Tibial nerve (tissue), 4 donors: Measurements from ENCODE around the gene ACP4. TPM values are rescaled to one million over a fixed set of nuclear protein-coding genes. Genes with fewer than 3 reads are reported as not detected.

Experiments used
- DNase-seq, 2 donors: peaks; one replicate each; pipeline ENCODE4 v3.0.0-alpha.2; 2019; ENCODE audit warnings: low spot score in 2 of 2
- H3K27ac ChIP-seq, 4 donors: fragments of 200-600 bp; sonication (generic) in 3 of 4; one replicate each; pipeline ENCODE4 v1.5.1; 2017 to 2019; ENCODE audit warnings: mild to moderate bottlenecking in 1 of 4
- H3K27me3 ChIP-seq, 2 donors: fragments of 200-600 bp; sonication (generic) in 1 of 2; one replicate each; pipeline versions ENCODE4 v1.5.1 to v1.6.0; 2017 to 2019
- H3K36me3 ChIP-seq, 3 donors: fragments of 200-600 bp; sonication (generic); one replicate each; pipeline ENCODE4 v1.5.1; 2018 to 2019
- H3K4me1 ChIP-seq, 4 donors: fragments of 200-600 bp; sonication (generic) in 3 of 4; one replicate each; pipeline ENCODE4 v1.5.1; 2017 to 2019
- H3K4me3 ChIP-seq, 4 donors: fragments of 200-600 bp; sonication (generic) in 3 of 4; one replicate each; pipeline ENCODE4 v1.5.1; 2017 to 2019; ENCODE audit warnings: mild to moderate bottlenecking in 1 of 4, moderate library complexity in 1 of 4
- H3K9me3 ChIP-seq, 4 donors: fragments of 200-600 bp; sonication (generic) in 3 of 4; one replicate each; pipeline ENCODE4 v1.5.1; 2017 to 2019
- EP300 ChIP-seq, 2 donors: sonication (generic); formaldehyde crosslinking; IDR thresholded peaks; one replicate each; pipeline ENCODE4 v1.6.1; 2017; ENCODE audit warnings: antibody characterized with exemption in 2 of 2, mild to moderate bottlenecking in 1 of 2
- POLR2A ChIP-seq, 2 donors: fragments of 450-650 bp; IDR thresholded peaks; one replicate each; pipeline ENCODE4 v1.6.1; 2017; ENCODE audit warnings: antibody characterized with exemption in 2 of 2, mild to moderate bottlenecking in 2 of 2, moderate library complexity in 2 of 2
- WGBS, 2 donors: methylation state at CpG; one replicate each; pipeline ENCODE4 v1.1.5; 2018; 5-methylcytosine and 5-hydroxymethylcytosine counted together
- total RNA-seq, 4 donors: library from RNA; depleted of rRNA; stranded (reverse); fragments of >200 nt; gene quantifications; one replicate each; pipeline ENCODE4 v1.1.0, GENCODE V29; 2016
- TF ChIP-seq, protein P1 (sequence below), 5 experiments: fragments of 200-600 bp in 3 of 5; fragments of 450-650 bp in 2 of 5; sonication (generic) in 3 of 5; IDR thresholded peaks; one replicate each; pipeline ENCODE4 v1.5.1; 2016 to 2019; ENCODE audit warnings: antibody characterized with exemption in 5 of 5, mild to moderate bottlenecking in 3 of 5, moderate library complexity in 2 of 5

ACP4 gene
- total RNA-seq, 4 donors from 2014 or later, result not detected

DNA sequence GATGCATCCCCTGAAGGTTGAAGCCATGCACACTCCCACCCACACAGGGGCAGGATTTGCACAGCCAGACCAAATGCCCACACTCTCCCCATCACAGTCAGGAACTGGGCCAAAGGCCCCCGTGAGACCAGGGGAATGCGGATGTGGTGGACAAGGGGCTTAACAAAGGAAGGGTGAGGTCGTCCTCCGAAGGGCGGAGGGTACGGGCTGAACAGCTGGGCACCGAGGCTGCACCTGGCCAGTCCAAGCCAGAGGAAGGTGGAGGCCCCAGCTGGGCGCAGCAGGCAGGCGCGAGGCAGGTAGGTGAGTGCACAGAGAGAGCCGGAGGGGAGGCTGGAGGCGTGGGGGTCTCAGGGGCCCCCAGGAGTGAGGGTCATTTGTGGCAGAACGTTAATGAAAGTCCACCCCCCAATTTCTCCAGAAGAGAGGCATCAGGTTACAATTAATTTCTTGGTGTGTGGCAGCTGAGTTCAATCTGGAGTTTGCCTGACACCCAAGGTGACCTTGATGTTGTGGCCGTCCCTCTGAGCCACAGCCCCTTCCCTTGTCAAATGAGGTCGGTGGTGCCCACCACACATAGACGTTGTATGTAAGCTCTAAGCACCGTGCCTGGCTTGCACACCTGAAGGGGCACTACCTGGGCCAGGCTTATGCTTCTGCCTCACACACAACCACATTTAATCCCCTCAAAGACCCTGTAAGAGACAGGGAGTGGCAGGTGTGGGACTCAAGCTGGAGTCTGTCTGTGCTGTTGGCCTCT is 40.2 kb downstream of the ACP4 start:
- no peak for DNase-seq
- no peak overlapping the region for H3K4me3 ChIP-seq
- no peaks in the 10 kb centered on the region for H3K36me3 ChIP-seq
- WGBS, 2 donors, result 42 to 48% methylated on average over 17 of the region's 17 CpGs
- peaks cover 0 to 3% (median 1%) of the 10 kb centered on the region in 4 donors for H3K4me1 ChIP-seq
- H3K27me3 ChIP-seq, result peaks cover 2 to 21% of the 10 kb centered on the region in 2 donors
- no peak for TF ChIP-seq POLR2A (IDR thresholded peaks at IDR 0.05)
- TF ChIP-seq, protein P1, sequence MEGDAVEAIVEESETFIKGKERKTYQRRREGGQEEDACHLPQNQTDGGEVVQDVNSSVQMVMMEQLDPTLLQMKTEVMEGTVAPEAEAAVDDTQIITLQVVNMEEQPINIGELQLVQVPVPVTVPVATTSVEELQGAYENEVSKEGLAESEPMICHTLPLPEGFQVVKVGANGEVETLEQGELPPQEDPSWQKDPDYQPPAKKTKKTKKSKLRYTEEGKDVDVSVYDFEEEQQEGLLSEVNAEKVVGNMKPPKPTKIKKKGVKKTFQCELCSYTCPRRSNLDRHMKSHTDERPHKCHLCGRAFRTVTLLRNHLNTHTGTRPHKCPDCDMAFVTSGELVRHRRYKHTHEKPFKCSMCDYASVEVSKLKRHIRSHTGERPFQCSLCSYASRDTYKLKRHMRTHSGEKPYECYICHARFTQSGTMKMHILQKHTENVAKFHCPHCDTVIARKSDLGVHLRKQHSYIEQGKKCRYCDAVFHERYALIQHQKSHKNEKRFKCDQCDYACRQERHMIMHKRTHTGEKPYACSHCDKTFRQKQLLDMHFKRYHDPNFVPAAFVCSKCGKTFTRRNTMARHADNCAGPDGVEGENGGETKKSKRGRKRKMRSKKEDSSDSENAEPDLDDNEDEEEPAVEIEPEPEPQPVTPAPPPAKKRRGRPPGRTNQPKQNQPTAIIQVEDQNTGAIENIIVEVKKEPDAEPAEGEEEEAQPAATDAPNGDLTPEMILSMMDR (IDR thresholded peaks at IDR 0.05), result no peak
- no peak for TF ChIP-seq EP300 (IDR thresholded peaks at IDR 0.05)
- peaks cover 0 to 9% (median 0%) of the 10 kb centered on the region in 4 donors for H3K9me3 ChIP-seq
- no peak overlapping the region for H3K27ac ChIP-seq

DNA sequence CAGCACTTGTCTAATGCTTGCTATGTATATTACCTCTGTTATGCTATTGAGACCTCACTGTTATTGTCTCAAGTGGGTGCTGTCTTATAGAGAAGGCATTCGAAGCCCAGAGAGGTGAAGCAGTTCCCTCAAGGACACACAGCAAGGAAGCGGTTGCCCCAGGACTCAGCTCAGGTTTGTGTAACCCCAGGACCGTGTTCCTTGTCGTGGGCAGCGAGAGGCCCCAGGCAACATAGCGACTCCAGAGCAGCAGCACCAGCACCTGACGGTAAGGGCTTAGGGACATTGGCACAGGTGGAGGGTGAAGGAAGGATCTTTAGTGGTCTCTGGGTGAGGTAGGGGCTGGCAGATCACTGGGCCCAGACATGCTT is 40.8 kb downstream of the ACP4 start:
- whole genome bisulfite sequencing, 2 donors, result 69 to 81% methylated on average over 7 of the region's 7 CpGs
- Histone ChIP-seq H3K4me1 (peaks cover 0 to 9% (median 3%) of the 10 kb centered on the region in 4 donors), H3K4me3 (no peak overlapping the region), H3K27ac (no peak overlapping the region), H3K36me3 (no peaks in the 10 kb centered on the region), H3K27me3 (peaks cover 2 to 25% of the 10 kb centered on the region in 2 donors), H3K9me3 (peaks cover 0 to 9% (median 0%) of the 10 kb centered on the region in 4 donors)
- TF ChIP-seq, protein P1 (IDR thresholded peaks at IDR 0.05), result no peak
- TF ChIP-seq EP300 (IDR thresholded peaks at IDR 0.05) (no peak), POLR2A (IDR thresholded peaks at IDR 0.05) (no peak)
- DNase-seq, result no peak

DNA sequence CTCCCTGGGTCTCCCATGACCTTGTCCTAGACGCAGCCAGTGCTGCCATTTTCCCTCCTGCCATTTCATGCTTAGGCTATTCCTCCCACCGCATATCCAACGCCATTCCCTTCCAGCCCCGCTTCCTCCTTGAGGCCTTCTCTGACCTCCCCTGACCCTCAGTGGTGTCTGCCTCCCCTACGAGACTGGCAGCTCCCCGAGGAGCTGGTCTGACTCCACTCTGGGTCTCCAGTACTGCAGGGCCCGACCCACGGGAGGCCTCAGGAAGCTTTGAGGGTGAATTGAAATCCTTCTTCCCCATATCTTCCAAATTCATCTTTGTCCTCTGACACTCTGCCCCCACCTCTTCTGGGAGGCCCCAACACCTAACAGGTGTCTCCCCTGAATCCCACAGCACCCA is 42.5 kb downstream of the ACP4 start:
- Histone ChIP-seq H3K4me3 (no peak overlapping the region), H3K9me3 (no peaks in the 10 kb centered on the region), H3K27me3 (peaks cover 2 to 39% of the 10 kb centered on the region in 2 donors), H3K36me3 (no peaks in the 10 kb centered on the region), H3K27ac (no peak overlapping the region), H3K4me1 (peaks cover 0 to 14% (median 3%) of the 10 kb centered on the region in 4 donors)
- WGBS, 2 donors, result 90 to 93% methylated on average over 8 of the region's 8 CpGs
- DNase-seq, result no peak
- TF ChIP-seq POLR2A (IDR thresholded peaks at IDR 0.05) (no peak), EP300 (IDR thresholded peaks at IDR 0.05) (no peak)
- TF ChIP-seq, protein P1 (IDR thresholded peaks at IDR 0.05), result no peak

DNA sequence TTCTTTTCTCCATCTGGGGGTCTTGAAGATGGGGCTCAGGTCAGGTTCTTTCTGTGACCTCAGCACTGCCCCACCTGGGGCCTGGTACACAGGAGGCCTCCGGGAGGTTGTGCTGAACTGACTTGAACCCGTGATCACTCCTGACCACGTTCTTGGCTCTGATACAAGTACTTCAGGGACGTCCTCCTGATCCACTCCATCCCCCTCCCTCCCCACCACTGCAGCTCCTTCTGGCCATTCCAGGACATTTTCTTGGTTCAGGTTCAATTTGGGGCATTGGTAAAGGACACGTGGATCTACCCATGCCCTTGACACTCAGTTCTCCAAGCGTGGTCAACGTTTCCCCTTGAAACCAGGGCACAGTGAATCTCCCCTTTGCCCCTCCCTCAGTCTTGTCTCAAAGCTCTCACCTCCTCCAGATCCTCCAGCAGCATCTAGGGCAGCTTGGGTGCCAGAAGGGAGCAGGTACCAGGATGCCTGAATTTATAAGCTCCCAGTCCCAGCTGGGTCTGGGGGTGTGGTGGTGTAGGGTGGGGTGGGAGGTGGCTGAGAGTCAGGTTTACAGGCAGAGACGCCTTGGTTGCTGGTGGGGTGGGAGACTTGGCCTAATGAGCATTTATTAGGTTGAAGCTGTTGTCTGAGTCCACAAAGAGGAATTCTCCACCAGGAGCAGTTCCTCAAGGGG is 43.0 kb downstream of the ACP4 start, which contains the start of gene KLK15:
KLK15 (minus strand) TSS at position 458 of the 685 bp plus-strand sequence. CDS start 2,082 bp downstream, outside the sequence.
- H3K27me3 ChIP-seq, result peaks cover 2 to 40% of the 10 kb centered on the region in 2 donors
- no peak within 1 kb of the TSS for H3K27ac ChIP-seq
- 66 to 69% methylated on average over 8 of the region's 8 CpGs for WGBS, 2 donors
- no peak for TF ChIP-seq EP300 (IDR thresholded peaks at IDR 0.05)
- TF ChIP-seq, protein P1 (IDR thresholded peaks at IDR 0.05), result no peak
- no peak for TF ChIP-seq POLR2A (IDR thresholded peaks at IDR 0.05)
- peaks cover 0 to 14% (median 3%) of the 10 kb centered on the region in 4 donors for H3K4me1 ChIP-seq
- DNase-seq, result no peak
- H3K36me3 ChIP-seq, result no peaks in the 10 kb centered on the region
- H3K9me3 ChIP-seq, result no peaks in the 10 kb centered on the region
- no peak within 1 kb of the TSS for H3K4me3 ChIP-seq

DNA sequence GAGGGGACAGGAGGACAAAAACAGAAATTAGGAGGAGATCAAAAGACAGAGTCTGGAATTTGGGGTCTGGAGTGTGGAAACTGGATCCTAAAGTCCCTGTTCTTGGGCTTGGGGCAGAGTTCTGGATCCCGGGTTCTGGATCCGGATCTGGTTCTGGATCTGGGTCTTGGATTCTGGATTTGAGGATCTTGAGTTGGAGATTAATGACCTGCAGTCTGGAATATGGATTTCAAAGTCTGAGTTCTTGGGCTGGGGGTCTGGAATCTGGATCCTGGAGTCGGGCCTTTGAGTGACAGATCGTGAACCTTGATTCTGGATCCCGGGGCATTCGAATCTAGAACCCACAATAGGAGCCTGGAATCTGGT is 43.6 kb downstream of the ACP4 start:
- TF ChIP-seq POLR2A (IDR thresholded peaks at IDR 0.05) (no peak), EP300 (IDR thresholded peaks at IDR 0.05) (no peak)
- TF ChIP-seq, protein P1 (IDR thresholded peaks at IDR 0.05), result no peak
- DNase-seq, result no peak
- Histone ChIP-seq H3K9me3 (no peaks in the 10 kb centered on the region), H3K4me1 (peaks cover 0 to 14% (median 3%) of the 10 kb centered on the region in 4 donors), H3K4me3 (no peak overlapping the region), H3K36me3 (no peaks in the 10 kb centered on the region), H3K27me3 (peaks cover 2 to 41% of the 10 kb centered on the region in 2 donors), H3K27ac (no peak overlapping the region)
- WGBS, 2 donors, result 94% methylated on average over 6 of the region's 6 CpGs
